Loucy (cell line): ENCODE measurements around the gene MINDY4.

ENCODE experiments used
- CTCF ChIP-seq: fragments of 200-600 bp; sonication (generic); conservative IDR thresholded peaks from 2 replicates; pipeline ENCODE4 v1.5.1; 2014; ENCODE audit warnings: mild to moderate bottlenecking, antibody characterized with exemption, low read length
- EZH2phosphoT487 ChIP-seq: fragments of 200-600 bp; IDR thresholded peaks from 2 replicates; pipeline ENCODE4 v1.6.1; 2018; ENCODE audit warnings: antibody characterized with exemption, mild to moderate bottlenecking, moderate library complexity, borderline replicate concordance

DNA sequence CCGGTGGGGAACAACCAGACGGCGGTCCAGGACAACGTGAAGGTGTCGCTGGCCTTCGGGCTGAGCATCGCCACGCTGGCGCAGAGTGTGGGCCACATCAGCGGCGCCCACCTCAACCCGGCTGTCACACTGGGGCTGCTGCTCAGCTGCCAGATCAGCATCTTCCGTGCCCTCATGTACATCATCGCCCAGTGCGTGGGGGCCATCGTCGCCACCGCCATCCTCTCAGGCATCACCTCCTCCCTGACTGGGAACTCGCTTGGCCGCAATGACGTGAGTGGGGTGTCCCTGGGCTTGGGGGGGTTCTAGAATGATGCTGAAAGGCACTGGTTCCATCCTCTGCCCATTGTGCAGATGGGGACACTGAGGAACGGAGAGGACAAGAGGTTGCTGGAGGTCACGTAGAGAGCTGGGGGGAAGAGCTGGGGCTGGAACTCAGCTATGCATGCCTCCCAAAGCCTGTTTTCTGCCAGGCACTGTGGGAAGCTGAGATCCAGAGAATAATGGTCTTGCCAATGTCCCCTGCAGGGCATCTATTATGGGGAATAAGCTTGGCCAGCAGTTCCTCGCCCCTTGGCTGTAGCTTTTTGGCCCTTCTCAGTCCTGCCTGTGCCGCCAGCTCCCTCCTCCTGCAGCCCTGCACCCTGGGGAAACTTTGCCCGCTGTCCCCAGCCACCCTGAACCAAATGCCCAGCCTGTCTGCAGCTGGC lies 141.0 kb downstream of the MINDY4 start:
- TF ChIP-seq CTCF (no peak), EZH2phosphoT487 (no peak)
